Pulmonary artery endothelial cell (primary cell): ENCODE results near the gene ERAL1. TPM values are rescaled to one million over a fixed set of nuclear protein-coding genes. Genes with fewer than 3 reads are reported as not detected.
A peak's percentile ranks its signal among the peaks of the same experiment; 100 is the strongest.
"Not testable (repeated sequence)": the region's sequence is repeated elsewhere in the genome, so short reads cannot be mapped to it uniquely, and the experiment has no call there.

Source experiments
- DNase-seq: peaks from one replicate; pipeline ENCODE4 v3.0.0-alpha.2; 2011; ENCODE audit warnings: low read depth, low spot score
- total RNA-seq: library from RNA; depleted of rRNA; stranded (reverse); fragments of >200 nt; gene quantifications from 2 replicates; pipeline ENCODE4 v1.2.3, GENCODE V29; 2014

ERAL1 gene
- total RNA-seq, 1 donor from 2014 or later: 30.7 TPM

- DNase-seq: no peak
These were observed 5.5 kb upstream of the ERAL1 start for GRCh38 chr17:28849281-28849680.

- DNase-seq: no peak
These were observed 1.5 kb upstream of the ERAL1 start for GRCh38 chr17:28853295-28853694.

- DNase-seq: no peak
These were observed 492 bp downstream of the ERAL1 start for GRCh38 chr17:28855336-28855679.

GRCh38 chr17:28856028-28856574, 1.3 kb downstream of the ERAL1 start:
- DNase-seq: no peak

GRCh38 chr17:28857905-28858800, 3.3 kb downstream of the ERAL1 start:
- no peak for DNase-seq

- DNase-seq: no peak
These were observed 4.1 kb downstream of the ERAL1 start for GRCh38 chr17:28858801-28859355.

GRCh38 chr17:28860363-28860808, 5.6 kb downstream of the ERAL1 start:
- DNase-seq: no peak

- DNase-seq: no peak
These were observed 6.8 kb downstream of the ERAL1 start for GRCh38 chr17:28861393-28862203.

- no peak for DNase-seq
These were observed 7.7 kb downstream of the ERAL1 start for GRCh38 chr17:28862561-28862960.

GRCh38 chr17:28863953-28864352, 9.1 kb downstream of the ERAL1 start:
- DNase-seq: no peak

GRCh38 chr17:28864991-28865849, 10.4 kb downstream of the ERAL1 start:
- DNase-seq: no peak

- peak; percentile 44 for DNase-seq
These were observed 11.3 kb downstream of the ERAL1 start for GRCh38 chr17:28865946-28866752.

GRCh38 chr17:28867276-28867675, 12.5 kb downstream of the ERAL1 start:
- no peak for DNase-seq

GRCh38 chr17:28871056-28871579, 16.3 kb downstream of the ERAL1 start:
- DNase-seq: no peak

- no peak for DNase-seq
These were observed 19.0 kb downstream of the ERAL1 start for GRCh38 chr17:28873839-28874238.

- DNase-seq: no peak
These were observed 19.9 kb downstream of the ERAL1 start for GRCh38 chr17:28874750-28875149.

GRCh38 chr17:28875848-28876550, 21.2 kb downstream of the ERAL1 start:
- no peak for DNase-seq

GRCh38 chr17:28877150-28877711, 22.4 kb downstream of the ERAL1 start:
- DNase-seq: not testable (repeated sequence)
